RWPE2 (cell line): ENCODE data around the gene NFX1.

ENCODE experiments used
- ATAC-seq: fragments of 200-7000 bp; cut with Tn5 transposase; 3 replicates; pipeline ENCODE4 v1.9.1; 2021; ENCODE audit warnings: low read depth
- DNase-seq: peaks from one replicate; pipeline ENCODE4 v3.0.0-alpha.2; 2020; ENCODE audit warnings: low spot score
- H3K27ac ChIP-seq: fragments of 450-650 bp; 2 replicates; pipeline ENCODE4 v1.5.1; 2017; ENCODE audit warnings: mild to moderate bottlenecking; ENCODE audit not compliant: poor library complexity, severe bottlenecking
- H3K27me3 ChIP-seq: fragments of 250-450 bp; sonication (Bioruptor Pico); 2 replicates; pipeline ENCODE4 v1.5.1; 2021; ENCODE audit warnings: mild to moderate bottlenecking, moderate library complexity; ENCODE audit not compliant: insufficient read depth, poor library complexity, severe bottlenecking
- H3K36me3 ChIP-seq: fragments of 250-450 bp; sonication (Bioruptor Pico); 2 replicates; pipeline ENCODE4 v1.5.1; 2020; ENCODE audit warnings: low read depth, mild to moderate bottlenecking, moderate library complexity
- H3K4me1 ChIP-seq: fragments of 250-450 bp; sonication (Bioruptor Pico); 2 replicates; pipeline ENCODE4 v1.5.1; 2021; ENCODE audit warnings: mild to moderate bottlenecking, moderate library complexity; ENCODE audit not compliant: insufficient read depth, poor library complexity, severe bottlenecking
- H3K4me3 ChIP-seq: fragments of 250-450 bp; sonication (Bioruptor Pico); 2 replicates; pipeline ENCODE4 v1.5.1; 2021; ENCODE audit warnings: mild to moderate bottlenecking, moderate library complexity; ENCODE audit not compliant: severe bottlenecking
- H3K9me3 ChIP-seq: fragments of 250-450 bp; sonication (Bioruptor Pico); 2 replicates; pipeline ENCODE4 v1.5.1; 2021; ENCODE audit warnings: mild to moderate bottlenecking, moderate library complexity; ENCODE audit not compliant: severe bottlenecking
- CTCF ChIP-seq: fragments of 450-650 bp; IDR thresholded peaks from one replicate; pipeline ENCODE4 v1.5.1; 2017; ENCODE audit warnings: mild to moderate bottlenecking, moderate library complexity; ENCODE audit not compliant: poor library complexity, severe bottlenecking

Gene NFX1

GRCh38 chr9:33250458-33250995 is 39.8 kb upstream of the NFX1 start:
- no peaks in the 10 kb centered on the region for H3K4me1 ChIP-seq
- peak overlapping the region; percentile 0 for H3K27ac ChIP-seq
- no peaks in the 10 kb centered on the region for H3K27me3 ChIP-seq
- ATAC-seq (peak; percentile 67), DNase-seq (no peak)
- H3K4me3 ChIP-seq, result no peak overlapping the region
- no peaks in the 10 kb centered on the region for H3K9me3 ChIP-seq
- peaks cover 34% of the 10 kb centered on the region for H3K36me3 ChIP-seq
- no peak for TF ChIP-seq CTCF

GRCh38 chr9:33254211-33254610 is 36.1 kb upstream of the NFX1 start:
- Histone ChIP-seq H3K27me3 (no peaks in the 10 kb centered on the region), H3K4me1 (no peaks in the 10 kb centered on the region), H3K36me3 (peaks cover 69% of the 10 kb centered on the region), H3K9me3 (no peaks in the 10 kb centered on the region), H3K4me3 (no peak overlapping the region), H3K27ac (no peak overlapping the region)
- no peak for TF ChIP-seq CTCF
- ATAC-seq, result no peak
- DNase-seq, result no peak

GRCh38 chr9:33255014-33255413 is 35.3 kb upstream of the NFX1 start:
- ATAC-seq, result no peak
- peaks cover 77% of the 10 kb centered on the region for H3K36me3 ChIP-seq
- TF ChIP-seq CTCF, result no peak

GRCh38 chr9:33255471-33255870 is 34.8 kb upstream of the NFX1 start:
- DNase-seq (no peak), ATAC-seq (no peak; the same call in 2 of the 3 replicates)
- H3K4me3 ChIP-seq, result no peak overlapping the region
- H3K27me3 ChIP-seq, result no peaks in the 10 kb centered on the region
- no peaks in the 10 kb centered on the region for H3K4me1 ChIP-seq
- no peaks in the 10 kb centered on the region for H3K9me3 ChIP-seq
- peaks cover 82% of the 10 kb centered on the region for H3K36me3 ChIP-seq
- no peak for TF ChIP-seq CTCF
- H3K27ac ChIP-seq, result no peak overlapping the region

More at GRCh38 chr9:33255014-33255413, 35.3 kb upstream of the NFX1 start:
- no peaks in the 10 kb centered on the region for H3K4me1 ChIP-seq
- no peak overlapping the region for H3K4me3 ChIP-seq
- no peak for DNase-seq
- no peaks in the 10 kb centered on the region for H3K27me3 ChIP-seq
- H3K9me3 ChIP-seq, result no peaks in the 10 kb centered on the region
- H3K27ac ChIP-seq, result no peak overlapping the region

- no peaks in the 10 kb centered on the region for H3K4me1 ChIP-seq
- H3K27ac ChIP-seq, result no peak overlapping the region
- H3K36me3 ChIP-seq, result peaks cover 90% of the 10 kb centered on the region
- TF ChIP-seq CTCF, result no peak
- ATAC-seq (no peak), DNase-seq (no peak)
- H3K27me3 ChIP-seq, result no peaks in the 10 kb centered on the region
- H3K4me3 ChIP-seq, result no peak overlapping the region
- H3K9me3 ChIP-seq, result no peaks in the 10 kb centered on the region
These were observed 34.1 kb upstream of the NFX1 start for GRCh38 chr9:33256236-33256635.
